Germinal center (tissue), 1 donor: ENCODE results near the gene NPBWR2.
"Not testable (repeated sequence)": the region's sequence is repeated elsewhere in the genome, so short reads cannot be mapped to it uniquely, and the experiment has no call there.

Experiments
- DNase-seq: peaks from one replicate; pipeline ENCODE4 v3.0.0; 2012; ENCODE audit warnings: mixed read lengths, low spot score

Gene NPBWR2

DNA sequence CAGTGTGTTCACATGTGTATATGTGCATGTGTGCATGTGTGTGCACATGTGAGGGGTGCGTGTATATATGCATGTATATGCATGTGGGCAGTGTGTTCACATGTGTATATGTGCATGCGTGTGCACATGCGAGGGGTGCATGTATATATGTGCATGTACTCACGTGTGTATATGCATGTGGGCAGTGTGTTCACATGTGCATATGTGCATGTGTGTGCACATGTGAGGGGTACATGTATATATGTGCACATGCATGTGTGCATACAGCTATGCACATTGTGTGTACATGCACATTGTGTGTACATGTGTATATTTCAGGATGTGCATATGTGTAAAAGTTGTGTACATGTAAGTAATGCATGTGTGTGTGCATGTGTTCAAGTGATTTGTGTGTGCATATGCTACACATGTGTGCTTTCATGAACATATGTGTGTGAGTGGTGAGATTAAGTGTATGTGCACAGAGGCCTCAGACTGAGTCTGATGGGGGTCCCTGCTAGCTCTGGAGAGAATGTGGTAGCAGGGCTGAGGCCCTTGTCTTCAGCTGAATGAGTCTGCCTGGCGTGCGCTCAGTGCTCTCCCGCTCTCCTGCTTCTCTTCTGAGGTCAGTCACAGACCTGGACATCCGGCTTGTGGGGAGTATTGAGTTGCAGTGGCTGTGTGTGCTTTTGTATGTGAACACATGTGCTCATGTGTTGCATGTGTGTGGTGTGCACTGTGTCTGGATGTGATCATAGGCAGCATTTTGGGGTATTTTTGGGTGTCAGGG lies 37.0 kb upstream of the NPBWR2 start:
- no peak for DNase-seq

DNA sequence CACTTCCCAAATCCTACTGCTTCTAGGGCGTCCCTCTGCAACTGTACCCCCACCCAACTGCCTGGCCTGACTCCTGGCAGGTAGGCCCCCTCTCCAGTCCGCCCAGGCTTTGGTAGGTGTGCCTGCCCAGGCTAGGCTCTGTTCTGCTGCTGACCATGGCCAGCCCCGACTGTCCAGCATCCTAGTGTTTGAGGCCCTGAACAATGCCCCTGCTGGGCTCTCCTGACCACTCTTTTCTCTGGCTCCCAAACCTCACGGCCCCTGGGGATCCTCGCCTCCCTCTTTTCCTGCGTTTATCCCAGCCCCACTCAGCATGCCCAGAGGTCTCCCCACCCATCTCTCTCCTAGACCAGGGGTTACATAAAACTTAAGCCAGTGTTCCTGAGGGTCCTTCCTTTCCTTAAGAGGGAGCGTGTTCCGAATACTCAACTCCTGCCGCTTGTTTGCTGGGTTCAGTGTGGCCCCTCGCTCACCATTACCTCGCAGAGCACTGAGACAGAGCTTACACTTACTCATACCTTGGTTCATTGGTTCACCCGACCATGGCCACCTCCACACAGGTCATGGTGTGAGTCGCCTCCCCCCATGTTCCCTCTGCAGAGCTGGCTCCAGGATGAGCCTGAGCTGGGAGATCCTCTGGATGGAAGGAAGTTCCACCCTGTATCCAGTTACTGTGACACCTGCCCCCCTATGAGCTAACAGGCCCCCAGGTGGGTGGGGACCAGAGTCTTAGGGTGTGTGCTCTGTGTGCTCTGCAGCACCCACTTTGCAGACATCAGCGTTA lies 35.8 kb upstream of the NPBWR2 start:
- no peak for DNase-seq

DNA sequence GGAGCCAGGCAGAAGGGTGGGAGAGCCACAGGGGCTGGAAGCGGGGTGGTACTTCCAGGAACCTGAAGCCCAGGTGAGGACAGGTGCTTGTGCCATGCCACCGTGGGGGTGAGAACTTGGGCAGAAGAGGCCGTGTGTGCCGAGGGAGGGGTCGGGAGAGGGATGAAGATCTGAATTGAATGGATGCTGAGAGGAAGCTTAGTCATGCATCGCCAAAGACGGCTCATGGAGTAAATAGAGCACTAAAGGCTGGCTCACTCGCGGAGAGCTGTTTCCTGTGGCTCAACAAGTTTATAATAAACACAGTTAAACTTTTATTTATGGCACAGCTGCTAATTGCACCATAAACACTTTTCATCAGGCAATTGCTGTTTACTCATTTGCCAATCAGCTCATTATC lies 35.2 kb upstream of the NPBWR2 start:
- no peak for DNase-seq

DNA sequence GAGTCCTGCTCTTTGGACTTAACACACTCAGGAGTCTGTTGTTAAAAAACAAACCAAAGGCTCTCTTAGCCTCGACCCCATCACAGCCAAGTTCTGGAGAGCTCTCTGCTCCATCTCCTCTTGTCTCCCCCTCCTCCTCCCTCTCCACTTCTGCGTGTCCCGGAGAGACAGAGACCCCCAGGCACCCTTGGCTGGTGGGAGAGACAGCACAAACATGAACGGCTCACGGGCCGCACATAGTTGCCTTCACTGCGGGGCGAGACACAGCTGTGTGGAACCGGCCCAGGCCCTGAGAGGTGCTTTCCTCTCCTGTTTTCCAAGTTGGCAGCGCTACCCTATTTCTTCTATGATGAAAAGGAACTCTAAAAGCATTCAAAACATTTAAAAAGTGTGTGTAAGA lies 33.6 kb upstream of the NPBWR2 start:
- no peak for DNase-seq

DNA sequence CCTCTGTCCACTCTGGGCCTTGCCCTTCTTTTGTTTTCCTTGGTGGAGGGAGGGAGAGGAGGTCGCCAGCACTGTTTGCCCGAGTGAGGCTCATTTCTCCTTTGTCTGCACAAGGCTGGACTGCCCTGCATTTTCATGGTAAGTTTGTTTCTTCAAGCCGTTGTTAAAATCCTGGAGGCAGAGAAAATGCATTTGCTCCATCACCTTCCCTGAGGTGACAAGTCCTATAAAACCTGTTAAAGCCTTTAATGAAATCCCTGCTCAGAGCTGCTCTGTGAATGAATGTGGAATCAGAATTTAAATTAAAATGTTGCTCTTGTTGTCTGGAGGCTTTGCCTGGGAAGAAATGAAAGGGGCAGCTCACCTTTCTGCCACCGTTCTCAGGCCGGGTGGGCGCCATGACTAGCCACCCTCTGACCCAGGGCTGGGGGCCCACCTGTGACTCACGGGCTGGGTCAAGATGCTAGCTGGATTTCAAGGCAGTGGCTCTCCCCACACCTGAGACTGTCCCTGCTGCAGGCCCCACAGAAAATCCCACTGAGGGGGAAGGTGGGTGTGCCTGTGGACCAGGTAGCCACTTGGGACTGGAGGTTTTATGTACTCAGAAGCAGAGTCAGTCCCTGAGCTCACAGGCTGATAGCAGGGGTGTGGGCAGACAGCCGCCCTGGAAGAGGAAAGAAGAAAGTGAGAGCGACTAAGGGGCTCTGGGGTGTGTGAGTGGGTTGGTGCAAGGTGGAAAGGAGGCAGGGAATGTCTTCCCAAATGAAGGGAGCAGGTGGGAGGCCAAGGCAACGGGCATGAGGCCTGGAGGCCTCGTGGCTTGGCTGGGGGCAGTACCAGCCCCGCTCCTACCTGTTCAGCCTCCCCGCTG lies 32.9 kb upstream of the NPBWR2 start:
- DNase-seq: no peak

DNA sequence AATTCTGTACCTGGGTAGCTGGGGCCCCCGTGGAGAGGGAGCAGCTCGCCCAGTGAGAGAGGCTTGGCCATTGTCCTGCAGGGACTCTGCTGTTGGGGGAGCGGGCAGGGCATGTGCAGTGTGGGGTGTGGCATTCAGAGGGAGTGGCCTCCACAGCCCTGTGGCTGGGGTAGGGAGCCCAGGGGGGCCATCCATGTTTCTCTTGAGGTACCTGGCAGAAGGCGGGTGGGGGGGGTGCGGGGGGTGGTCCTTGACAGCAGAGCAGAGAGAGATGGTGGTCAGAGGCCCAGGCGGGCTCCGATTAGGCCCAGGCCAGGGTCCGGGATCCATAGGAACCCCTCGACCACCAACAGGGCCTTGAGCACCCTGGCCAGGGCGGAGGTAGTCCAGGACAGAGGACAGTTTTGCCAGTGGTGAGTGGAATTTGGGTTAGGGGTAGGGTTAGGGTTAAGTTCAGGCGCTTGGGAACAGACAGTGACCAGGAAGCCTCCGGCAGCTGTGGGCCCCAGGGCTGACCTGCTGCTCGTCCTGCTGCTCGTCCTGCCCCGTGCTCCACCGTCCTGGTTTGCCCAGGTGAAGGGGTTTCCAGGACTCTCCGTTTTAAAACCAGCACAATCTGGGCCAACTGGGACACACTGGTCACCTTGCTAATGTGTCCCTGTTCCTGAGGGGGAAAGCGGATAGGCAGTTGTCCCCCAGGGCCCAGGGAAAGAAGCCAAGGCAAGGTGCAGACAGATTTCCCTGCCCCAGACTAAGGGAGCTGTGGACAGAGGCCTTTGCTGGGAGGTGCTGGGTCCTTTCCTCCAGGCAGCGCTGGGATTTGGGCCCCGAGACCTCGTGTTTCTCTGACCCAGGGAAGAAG lies 32.1 kb upstream of the NPBWR2 start:
- no peak for DNase-seq

DNA sequence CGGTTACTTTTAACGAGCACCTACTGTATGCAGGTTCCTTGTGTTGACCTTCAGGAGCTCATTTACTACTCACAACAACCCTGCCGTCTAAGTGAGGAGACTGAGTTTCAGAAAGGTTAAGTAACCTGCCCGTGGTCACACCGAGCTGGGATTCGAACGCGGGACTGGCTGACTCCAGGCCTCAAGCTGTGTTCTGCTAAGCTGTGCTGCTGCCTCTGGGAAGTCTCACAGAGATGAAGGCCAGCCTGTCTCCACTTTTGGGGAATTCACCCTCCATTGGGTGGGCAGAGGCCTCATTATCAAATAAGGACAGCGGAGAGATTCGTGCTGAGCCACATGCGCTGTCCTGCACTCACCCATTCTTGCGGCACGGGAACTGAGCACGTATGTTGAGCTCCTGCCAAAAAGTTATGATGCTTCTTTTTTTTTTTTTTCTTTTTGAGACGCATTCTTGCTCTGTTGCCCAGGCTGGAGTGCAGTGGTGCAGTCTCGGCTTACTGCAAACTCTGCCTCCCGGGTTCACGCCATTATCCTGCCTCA lies 31.0 kb upstream of the NPBWR2 start:
- DNase-seq: no peak

DNA sequence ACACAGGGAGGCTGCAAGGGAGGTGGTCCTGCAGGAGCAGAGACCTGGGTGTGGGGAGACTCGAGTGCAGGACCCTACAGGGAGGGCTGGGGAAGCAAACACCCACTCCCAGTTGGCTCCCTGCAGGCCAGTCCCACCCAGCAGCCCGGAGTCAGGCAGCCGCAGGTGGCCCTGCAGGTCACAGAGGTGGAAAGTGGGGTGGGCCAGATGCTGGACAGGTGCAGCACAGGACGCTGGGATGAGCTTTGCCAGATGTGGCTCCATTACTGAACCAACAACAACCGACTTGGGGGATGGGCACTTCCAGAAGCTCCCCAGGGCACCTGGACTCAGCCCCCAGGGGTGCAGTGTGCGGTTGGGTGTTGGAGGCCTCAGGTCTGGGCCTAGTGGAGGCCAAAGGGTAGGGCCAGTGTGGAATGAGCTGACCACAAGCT lies 30.2 kb upstream of the NPBWR2 start:
- DNase-seq: no peak

DNA sequence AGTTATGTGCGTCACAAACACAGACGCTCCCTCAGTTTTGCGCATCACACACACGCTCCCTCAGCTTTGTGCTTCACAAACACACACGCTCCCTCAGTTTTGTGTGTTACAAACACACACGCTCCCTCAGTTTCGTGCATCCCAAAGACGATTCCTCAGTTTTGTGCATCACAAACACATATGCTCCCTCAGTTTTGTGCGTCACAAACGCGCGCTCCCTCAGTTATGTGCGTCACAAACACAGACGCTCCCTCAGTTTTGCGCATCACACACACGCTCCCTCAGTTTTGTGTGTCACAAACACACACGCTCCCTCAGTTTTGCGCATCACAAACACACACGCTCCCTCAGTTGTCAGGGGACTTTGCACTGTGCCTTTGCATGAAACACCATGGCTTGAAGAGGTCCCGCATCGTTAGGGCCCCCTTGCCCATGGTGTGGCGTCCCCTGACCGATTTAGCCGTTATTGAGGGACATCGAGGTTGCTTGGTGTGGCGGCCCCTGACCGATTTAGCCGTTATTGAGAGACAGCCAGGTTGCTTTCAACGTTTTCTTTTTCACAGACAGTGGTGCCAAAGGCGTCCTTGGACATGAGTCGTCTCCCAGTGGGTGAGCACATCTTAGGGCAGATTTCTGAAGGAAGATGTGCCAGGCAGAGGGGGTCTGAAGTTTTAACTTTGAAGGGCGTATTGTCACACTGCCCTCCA lies 28.8 kb upstream of the NPBWR2 start:
- DNase-seq: no peak

DNA sequence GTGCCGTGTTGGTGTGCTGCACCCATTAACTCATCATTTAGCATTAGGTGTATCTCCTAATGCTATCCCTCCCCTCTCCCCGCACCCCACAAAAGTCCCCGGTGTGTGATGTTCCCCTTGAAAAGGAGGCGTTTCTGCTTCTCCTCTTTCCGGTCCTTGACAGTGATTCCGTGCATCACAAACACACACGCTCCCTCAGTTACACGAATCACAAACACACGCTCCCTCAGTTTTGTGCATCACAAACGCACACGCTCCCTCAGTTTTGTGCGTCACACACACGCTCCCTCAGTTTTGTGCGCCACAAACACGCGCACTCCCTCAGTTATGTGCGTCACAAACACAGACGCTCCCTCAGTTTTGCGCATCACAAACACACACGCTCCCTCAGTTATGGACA lies 27.4 kb upstream of the NPBWR2 start:
- not testable (repeated sequence) for DNase-seq

DNA sequence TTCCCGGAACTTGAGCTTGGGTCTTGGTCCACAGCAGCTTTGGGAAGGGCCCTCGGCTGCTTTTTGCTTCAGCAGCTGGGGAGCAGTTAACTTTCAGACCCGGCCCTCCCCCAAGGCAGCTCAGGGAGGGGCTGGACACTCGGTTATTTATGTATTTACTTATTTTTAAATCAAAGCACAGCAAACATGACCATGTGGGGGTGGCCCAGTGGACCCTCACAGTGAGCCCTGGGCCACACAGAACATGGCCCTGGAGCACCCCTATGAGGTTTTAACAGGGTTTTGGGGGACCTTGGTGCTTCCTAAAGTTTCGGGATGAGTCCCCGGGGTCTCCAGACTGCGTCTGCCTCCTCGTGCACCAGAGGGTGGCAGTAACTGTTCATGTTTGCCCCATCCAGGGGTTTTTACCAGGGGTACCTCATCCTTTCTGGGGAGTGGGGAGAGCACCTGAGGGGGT lies 26.6 kb upstream of the NPBWR2 start:
- no peak for DNase-seq

DNA sequence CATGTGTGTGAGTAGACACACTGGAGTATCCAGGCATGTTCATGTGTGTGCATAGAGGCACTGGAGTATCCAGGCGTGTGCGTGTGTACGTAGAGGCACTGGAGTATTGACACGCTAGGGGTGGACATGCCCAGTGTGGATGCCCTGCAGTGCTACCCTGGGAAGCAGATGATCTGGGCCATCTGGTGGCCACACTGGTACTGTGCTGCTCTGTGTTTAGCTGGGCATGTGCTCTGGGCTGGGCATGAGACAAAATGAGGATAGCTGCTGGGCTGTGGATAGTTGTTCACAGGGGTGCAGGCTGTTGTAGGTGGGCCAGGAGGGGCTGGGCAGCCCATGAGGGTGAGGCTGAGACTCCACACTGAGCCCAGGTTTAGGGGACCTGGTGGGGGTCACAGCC lies 24.0 kb upstream of the NPBWR2 start:
- DNase-seq: no peak

DNA sequence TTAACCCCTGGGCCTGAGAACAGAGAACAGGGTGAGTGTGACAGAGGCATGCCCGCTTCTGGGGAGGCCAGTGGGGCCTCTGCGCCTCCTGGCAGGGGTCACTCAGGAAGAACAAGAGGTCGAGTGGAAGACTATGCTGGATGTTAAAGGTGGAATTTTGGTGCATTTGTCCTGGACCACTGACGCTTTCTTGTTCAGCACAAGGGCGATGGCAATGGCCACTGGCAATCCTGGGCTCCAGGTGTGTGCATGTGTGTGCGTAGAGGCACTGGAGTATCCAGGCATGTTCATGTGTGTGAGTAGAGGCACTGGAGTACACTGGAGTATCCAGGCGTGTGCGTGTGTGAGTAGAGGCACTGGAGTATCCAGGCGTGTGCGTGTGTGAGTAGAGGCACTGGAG lies 23.5 kb upstream of the NPBWR2 start:
- no peak for DNase-seq

DNA sequence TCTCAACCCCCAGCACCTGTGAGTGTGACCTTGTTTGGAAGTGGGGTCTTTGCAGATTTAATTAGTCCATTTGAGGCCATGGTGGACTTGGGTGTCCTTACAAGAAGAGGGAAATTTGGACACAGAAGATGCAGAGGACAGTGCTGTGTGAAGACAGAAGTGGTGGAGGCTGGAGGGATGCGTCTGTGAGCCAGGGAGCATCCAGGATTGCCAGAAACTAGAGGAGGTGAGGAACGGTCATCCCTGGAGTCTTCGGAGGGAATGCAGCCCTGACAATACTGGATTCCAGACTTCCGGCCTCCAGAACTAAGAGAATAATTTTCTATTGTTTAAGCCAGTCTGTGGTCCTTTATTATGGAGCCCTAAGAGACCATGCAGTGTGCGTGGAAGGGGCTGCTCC lies 22.9 kb upstream of the NPBWR2 start:
- DNase-seq: no peak

DNA sequence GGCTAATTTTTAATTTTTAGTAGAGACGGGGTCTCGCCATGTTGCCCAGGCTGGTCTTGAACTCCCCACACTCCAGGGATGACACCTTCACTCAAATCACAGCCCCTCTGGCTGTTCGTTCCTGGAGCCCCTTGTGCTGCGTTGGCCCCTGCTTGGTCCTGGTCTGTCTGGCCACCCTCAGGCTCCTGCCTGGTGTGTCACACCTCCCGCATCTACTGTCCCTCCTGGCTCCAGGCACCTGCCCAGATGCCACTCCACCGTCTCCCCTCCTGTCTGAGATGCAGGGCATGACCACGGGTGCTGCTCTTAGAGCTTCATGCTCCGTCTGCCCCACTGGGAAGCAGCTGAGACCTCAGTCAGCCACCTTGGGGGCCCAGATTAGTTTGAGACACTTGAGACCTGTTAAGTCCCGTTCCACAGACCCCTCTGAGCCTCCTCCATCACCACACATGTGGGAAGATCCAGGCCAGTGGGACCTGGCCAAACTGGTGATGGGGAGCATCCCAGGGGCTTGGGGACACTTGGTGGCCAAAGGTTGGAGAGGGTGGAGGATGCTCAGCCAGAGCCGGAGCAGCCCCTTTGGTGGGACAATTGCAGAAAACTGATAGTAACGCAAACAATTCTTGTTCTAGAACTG lies 21.9 kb upstream of the NPBWR2 start:
- DNase-seq: no peak

DNA sequence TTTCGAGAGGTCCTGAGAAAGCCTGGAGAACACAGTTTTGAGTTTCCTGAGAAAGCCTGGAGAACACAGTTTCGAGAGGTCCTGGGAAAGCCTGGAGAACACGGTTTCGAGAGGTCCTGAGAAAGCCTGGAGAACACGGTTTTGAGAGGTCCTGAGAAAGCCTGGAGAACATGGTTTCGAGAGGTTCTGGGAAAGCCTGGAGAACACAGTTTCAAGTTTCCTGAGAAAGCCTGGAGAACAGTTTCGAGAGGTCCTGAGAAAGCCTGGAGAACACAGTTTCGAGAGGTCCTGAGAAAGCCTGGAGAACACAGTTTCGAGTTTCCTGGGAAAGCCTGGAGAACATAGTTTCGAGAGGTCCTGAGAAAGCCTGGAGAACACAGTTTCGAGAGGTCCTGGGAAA lies 16.2 kb upstream of the NPBWR2 start:
- DNase-seq: not testable (repeated sequence)

DNA sequence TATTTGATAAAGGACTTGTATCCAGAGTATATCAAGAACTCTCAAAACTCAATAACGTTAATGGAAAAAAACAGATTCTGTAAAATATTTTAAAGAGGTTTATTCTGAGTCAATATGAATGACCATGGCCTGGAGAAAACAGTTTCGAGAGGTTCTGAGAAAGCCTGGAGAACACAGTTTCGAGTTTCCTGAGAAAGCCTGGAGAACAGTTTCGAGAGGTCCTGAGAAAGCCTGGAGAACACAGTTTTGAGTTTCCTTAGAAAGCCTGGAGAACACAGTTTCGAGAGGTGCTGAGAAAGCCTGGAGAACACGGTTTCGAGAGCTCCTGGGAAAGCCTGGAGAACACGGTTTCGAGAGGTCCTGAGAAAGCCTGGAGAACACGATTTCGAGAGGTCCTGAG lies 15.6 kb upstream of the NPBWR2 start:
- not testable (repeated sequence) for DNase-seq

DNA sequence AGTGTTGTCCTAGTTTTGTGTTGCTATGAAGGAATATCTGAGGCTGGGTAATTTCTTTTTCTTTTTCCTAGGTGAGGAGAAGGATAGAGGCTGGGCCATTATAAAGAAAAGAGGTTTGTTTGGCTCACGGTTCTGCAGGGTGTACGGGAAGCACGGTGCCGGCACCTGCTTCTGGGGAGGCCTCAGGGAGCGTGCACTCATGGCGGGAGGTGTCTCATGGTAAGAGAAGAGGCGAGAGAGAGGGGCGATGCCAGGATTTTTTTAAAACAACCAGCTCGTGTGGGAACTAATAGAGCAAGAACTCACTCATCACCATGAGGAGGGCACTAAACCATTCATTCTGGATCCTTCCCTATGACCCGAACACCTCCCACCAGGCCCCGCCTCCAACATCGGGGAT lies 14.2 kb upstream of the NPBWR2 start:
- no peak for DNase-seq

DNA sequence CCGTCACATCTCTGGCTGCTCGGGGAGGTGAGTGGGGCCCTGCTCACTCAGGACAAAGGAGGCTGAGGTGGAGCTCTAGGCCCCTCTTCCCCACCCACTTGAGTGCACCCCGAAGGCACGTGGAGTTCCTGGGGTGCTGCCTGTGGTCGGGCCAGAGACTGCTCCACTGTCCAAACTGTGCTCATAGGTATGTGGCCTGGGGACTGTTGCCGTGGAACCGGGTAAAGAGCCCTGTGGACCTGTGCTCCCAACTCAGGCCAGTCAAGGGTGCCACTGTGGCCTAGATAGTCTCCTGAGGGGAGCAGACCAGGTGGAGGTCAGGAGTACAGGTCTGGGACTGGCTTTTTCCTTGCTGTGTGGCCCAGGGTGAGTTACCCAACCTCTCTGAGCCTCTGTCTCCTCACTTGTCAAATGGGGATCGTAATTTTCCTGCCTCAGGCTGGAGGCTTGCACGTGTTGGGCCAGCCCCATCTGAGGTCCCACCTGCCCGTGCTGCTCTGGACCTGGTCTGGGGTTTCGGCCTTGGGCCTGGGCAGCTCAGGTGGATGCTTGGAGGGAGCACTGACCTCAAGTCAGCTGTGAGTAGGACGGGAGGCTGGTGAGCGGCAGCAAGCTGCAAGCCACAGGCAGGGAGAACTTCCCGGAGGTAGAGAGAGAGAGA lies 12.4 kb upstream of the NPBWR2 start:
- DNase-seq: no peak

DNA sequence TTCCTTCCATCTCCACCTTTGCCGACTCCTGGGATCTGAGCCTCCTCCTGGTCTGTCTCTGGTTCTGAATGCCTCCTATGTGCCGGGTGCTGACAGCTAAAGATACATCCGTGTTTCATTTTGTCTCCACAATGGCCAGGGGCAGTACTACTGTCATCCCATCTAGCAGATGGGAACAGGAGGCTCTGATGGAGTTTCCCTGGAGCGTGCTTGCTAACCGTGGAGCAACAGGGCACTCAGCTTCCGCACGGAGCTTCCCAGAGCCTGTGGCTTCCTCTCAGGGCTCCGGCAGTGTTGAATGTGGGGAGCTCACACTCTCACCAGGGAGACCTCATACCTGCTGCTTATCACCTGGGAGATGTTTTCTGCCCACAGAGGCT lies 11.9 kb upstream of the NPBWR2 start:
- DNase-seq: no peak
